HG03469 (cell line): ENCODE data around the gene SERTAD4.
"Not testable (repeated sequence)": the region's sequence is repeated elsewhere in the genome, so short reads cannot be mapped to it uniquely, and the experiment has no call there.

Experiments used
- ATAC-seq: cut with Tn5 transposase; IDR thresholded peaks from one replicate; pipeline ENCODE4 v1.9.1; 2021; ENCODE audit warnings: mild to moderate bottlenecking, moderate library complexity, moderate number of reproducible peaks; ENCODE audit not compliant: unreplicated experiment

SERTAD4 gene

GRCh38 chr1:210257698-210258529 lies 25.3 kb downstream of the SERTAD4 start:
- ATAC-seq = no peak

GRCh38 chr1:210259561-210259960 lies 27.0 kb downstream of the SERTAD4 start:
- no peak for ATAC-seq

GRCh38 chr1:210260096-210260495 lies 27.5 kb downstream of the SERTAD4 start:
- ATAC-seq = no peak

- ATAC-seq = no peak
Observed at GRCh38 chr1:210262167-210262896, 29.7 kb downstream of the SERTAD4 start.

GRCh38 chr1:210262897-210263272 lies 30.3 kb downstream of the SERTAD4 start:
- no peak for ATAC-seq

- ATAC-seq = no peak
Observed at GRCh38 chr1:210263963-210264362, 31.4 kb downstream of the SERTAD4 start.

- no peak for ATAC-seq
Observed at GRCh38 chr1:210264496-210265380, 32.1 kb downstream of the SERTAD4 start.

GRCh38 chr1:210265392-210265955 lies 32.9 kb downstream of the SERTAD4 start:
- not testable (repeated sequence) for ATAC-seq

- ATAC-seq = no peak
Observed at GRCh38 chr1:210269981-210270380, 37.4 kb downstream of the SERTAD4 start.

- ATAC-seq = no peak
Observed at GRCh38 chr1:210272666-210273065, 40.1 kb downstream of the SERTAD4 start.

GRCh38 chr1:210280221-210280620 lies 47.6 kb downstream of the SERTAD4 start:
- ATAC-seq = no peak

- ATAC-seq = no peak
Observed at GRCh38 chr1:210288116-210288515, 55.5 kb downstream of the SERTAD4 start.

GRCh38 chr1:210289248-210289647 lies 56.7 kb downstream of the SERTAD4 start:
- no peak for ATAC-seq

- no peak for ATAC-seq
Observed at GRCh38 chr1:210291081-210291764, 58.6 kb downstream of the SERTAD4 start.

GRCh38 chr1:210291786-210292230 lies 59.2 kb downstream of the SERTAD4 start:
- no peak for ATAC-seq

- ATAC-seq = no peak
Observed at GRCh38 chr1:210292231-210292871, 59.8 kb downstream of the SERTAD4 start.

GRCh38 chr1:210293171-210293607 lies 60.6 kb downstream of the SERTAD4 start:
- no peak for ATAC-seq

GRCh38 chr1:210294999-210295745 lies 62.6 kb downstream of the SERTAD4 start:
- no peak for ATAC-seq
